ENCODE measurements around the gene EFTUD2. TPM values are rescaled to one million over a fixed set of nuclear protein-coding genes. Genes with fewer than 3 reads are reported as not detected.

The EFTUD2 gene
- total and polyA plus RNA-seq, 2 of the 13 experiments (the other 11 are each of a cell fraction or from before 2014, with no cell fraction given): 111 to 137 TPM

- ATAC-seq: no peak
- no peaks in the 10 kb centered on the region for H4K20me1 ChIP-seq (ENCODE audit: insufficient read depth, low read length)
- TF ChIP-seq SP2 (CRISPR knock-in tag; IDR thresholded peaks at IDR 0.05) (no peak), POLR2A (IDR thresholded peaks at IDR 0.05; ENCODE audit: insufficient read depth in 1 of 2, low read depth in 2 of 2, low read length in 2 of 2) (0 out of 4 replicates have a peak, but pooled peaks of 1 of the 2 experiments have one; percentile 0)
- no peaks in the 10 kb centered on the region for H3K9me3 ChIP-seq (ENCODE audit: low read length)
- POLR2A ChIA-PET: no interaction called here
- no peak overlapping the region for H3K9ac ChIP-seq (ENCODE audit: insufficient read depth, low read depth, low read length)
- in situ Hi-C loops (cut with HindIII; ENCODE audit: extremely low pct_ligation_motif_present, low pct_unique_long_range_greater_than_20kb) (loop anchor here (10.0 kb wide), 1 partner anchor 178 kb away; no protein-coding TSS in a partner anchor), intact Hi-C loops (cut with micrococcal nuclease; ENCODE audit: unreplicated experiment) (no loop called here)
- H3K4me3 ChIP-seq (replicated peaks in 1 of 3; ENCODE audit: insufficient read depth in 1 of 3, low read depth in 2 of 3, low read length in 3 of 3): no peak overlapping the region
- no peak overlapping the region for H3K27ac ChIP-seq (ENCODE audit: extremely low read length, insufficient read depth, low read length)
- peaks cover 10% of the 10 kb centered on the region for H3K4me1 ChIP-seq (ENCODE audit: insufficient read depth, low read length)
- H3K36me3 ChIP-seq (replicated peaks in 1 of 2; ENCODE audit: control insufficient read depth in 1 of 2, insufficient read depth in 2 of 2, low read length in 2 of 2): peaks cover 42 to 63% of the 10 kb centered on the region in 2 experiments
- no peak for DNase-seq (ENCODE audit: low spot score)
- BruUV-seq (replicated peaks): no TSS peak
- peaks cover 4 to 13% of the 10 kb centered on the region in 2 experiments; a peak in 4 of 5 replicates for H3K27me3 ChIP-seq (ENCODE audit: control insufficient read depth in 1 of 2, insufficient read depth in 2 of 2, low read length in 2 of 2)
- CTCF ChIA-PET (ENCODE audit: low intra/inter-chr PET ratio, low total read pairs): no interaction called here
- no peaks in the 10 kb centered on the region for H3K79me2 ChIP-seq (ENCODE audit: insufficient read depth, low read length)
- FAIRE-seq: no peak
- no peak overlapping the region for H3K4me2 ChIP-seq (ENCODE audit: low read depth, low read length)
- 90% methylated on average over 9 of the region's 15 CpGs for WGBS (ENCODE audit: low lambda C conversion rate)
- no peak overlapping the region for H2AFZ ChIP-seq (ENCODE audit: low read length)
These were observed 27.7 kb upstream of the EFTUD2 start for GRCh38 chr17:44926821-44927525.

GRCh38 chr17:44925731-44926697 is 26.8 kb upstream of the EFTUD2 start:
- ATAC-seq: no peak
- CTCF ChIA-PET (ENCODE audit: low intra/inter-chr PET ratio, low total read pairs): no interaction called here

More at GRCh38 chr17:44925731-44926697, 26.8 kb upstream of the EFTUD2 start:
- H3K79me2 ChIP-seq (ENCODE audit: insufficient read depth, low read length): no peaks in the 10 kb centered on the region
- DNase-seq (ENCODE audit: low spot score) (no peak), FAIRE-seq (no peak)
- 96% methylated on average over 18 of the region's 18 CpGs for WGBS (ENCODE audit: low lambda C conversion rate)
- peaks cover 34 to 53% of the 10 kb centered on the region in 2 experiments for H3K36me3 ChIP-seq (replicated peaks in 1 of 2; ENCODE audit: control insufficient read depth in 1 of 2, insufficient read depth in 2 of 2, low read length in 2 of 2)
- peaks cover 10% of the 10 kb centered on the region for H3K4me1 ChIP-seq (ENCODE audit: insufficient read depth, low read length)
- in situ Hi-C loops (cut with HindIII; ENCODE audit: extremely low pct_ligation_motif_present, low pct_unique_long_range_greater_than_20kb) (loop anchor here (10.0 kb wide), 1 partner anchor 179 kb away; no protein-coding TSS in a partner anchor), intact Hi-C loops (cut with micrococcal nuclease; ENCODE audit: unreplicated experiment) (no loop called here)
- H3K9ac ChIP-seq (ENCODE audit: insufficient read depth, low read depth, low read length): no peak overlapping the region
- H3K4me3 ChIP-seq (replicated peaks in 1 of 3; ENCODE audit: insufficient read depth in 1 of 3, low read depth in 2 of 3, low read length in 3 of 3): no peak overlapping the region
- no peak overlapping the region for H3K4me2 ChIP-seq (ENCODE audit: low read depth, low read length)
- H3K27me3 ChIP-seq (ENCODE audit: control insufficient read depth in 1 of 2, insufficient read depth in 2 of 2, low read length in 2 of 2): peaks cover 8 to 21% of the 10 kb centered on the region in 2 experiments; a peak in 4 of 5 replicates
- H2AFZ ChIP-seq (ENCODE audit: low read length): no peak overlapping the region
- no peaks in the 10 kb centered on the region for H4K20me1 ChIP-seq (ENCODE audit: insufficient read depth, low read length)
- TF ChIP-seq GPN1 (CRISPR knock-in tag; IDR thresholded peaks at IDR 0.05; ENCODE audit: borderline replicate concordance): no peak
- 0 out of 4 replicates have a peak, but pooled peaks of 1 of the 2 experiments have one; percentile 20 for TF ChIP-seq POLR2A (IDR thresholded peaks at IDR 0.05; ENCODE audit: insufficient read depth in 1 of 2, low read depth in 2 of 2, low read length in 2 of 2)
- TF ChIP-seq IRF2 (CRISPR knock-in tag; IDR thresholded peaks at IDR 0.05): no peak
- TF ChIP-seq FOXO4 (CRISPR knock-in tag; conservative IDR thresholded peaks at IDR 0.05): 0 out of 2 replicates have a peak, but pooled peaks have one; percentile 56
- TF ChIP-seq AGO2 (optimal IDR thresholded peaks at IDR 0.05; ENCODE audit: low read depth, low read length): peak; percentile 61
- TF ChIP-seq POLR2AphosphoS5 (IDR thresholded peaks at IDR 0.05; ENCODE audit: low read depth, low read length): peak; percentile 8; the same call in 1 of the 2 replicates
- H3K27ac ChIP-seq (ENCODE audit: extremely low read length, insufficient read depth, low read length): no peak overlapping the region
- POLR2A ChIA-PET: no interaction called here
- BruUV-seq (replicated peaks): no TSS peak
- H3K9me3 ChIP-seq (ENCODE audit: low read length): no peaks in the 10 kb centered on the region
